GM12801 (cell line): Measurements from ENCODE around the gene HBM.

Experiments
- TF ChIP-seq, protein P1 (sequence below): IDR thresholded peaks from one replicate; pipeline ENCODE4 v1.5.1; 2011; ENCODE audit warnings: control low read depth; ENCODE audit not compliant: insufficient read length; ENCODE audit errors: extremely low read depth

HBM gene

DNA sequence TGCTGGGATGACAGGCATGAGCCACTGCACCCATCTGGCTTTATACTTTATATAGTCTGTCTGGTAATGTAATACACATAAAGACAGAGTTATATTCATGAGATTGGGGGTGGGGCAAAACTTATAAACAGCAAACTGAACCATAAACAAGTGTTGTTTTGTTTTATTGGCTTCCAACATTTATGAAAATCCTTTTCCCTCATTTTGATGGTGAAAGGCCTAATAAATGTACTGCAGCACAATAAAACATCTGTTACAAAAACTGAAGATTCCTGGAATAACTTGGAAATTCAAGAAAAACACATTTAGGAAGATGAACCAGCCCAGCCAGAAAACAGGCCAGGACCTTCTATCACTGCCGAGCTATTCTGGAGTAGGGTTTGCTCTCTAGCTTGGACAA lies 43.4 kb upstream of the HBM start:
- TF ChIP-seq, protein P1, sequence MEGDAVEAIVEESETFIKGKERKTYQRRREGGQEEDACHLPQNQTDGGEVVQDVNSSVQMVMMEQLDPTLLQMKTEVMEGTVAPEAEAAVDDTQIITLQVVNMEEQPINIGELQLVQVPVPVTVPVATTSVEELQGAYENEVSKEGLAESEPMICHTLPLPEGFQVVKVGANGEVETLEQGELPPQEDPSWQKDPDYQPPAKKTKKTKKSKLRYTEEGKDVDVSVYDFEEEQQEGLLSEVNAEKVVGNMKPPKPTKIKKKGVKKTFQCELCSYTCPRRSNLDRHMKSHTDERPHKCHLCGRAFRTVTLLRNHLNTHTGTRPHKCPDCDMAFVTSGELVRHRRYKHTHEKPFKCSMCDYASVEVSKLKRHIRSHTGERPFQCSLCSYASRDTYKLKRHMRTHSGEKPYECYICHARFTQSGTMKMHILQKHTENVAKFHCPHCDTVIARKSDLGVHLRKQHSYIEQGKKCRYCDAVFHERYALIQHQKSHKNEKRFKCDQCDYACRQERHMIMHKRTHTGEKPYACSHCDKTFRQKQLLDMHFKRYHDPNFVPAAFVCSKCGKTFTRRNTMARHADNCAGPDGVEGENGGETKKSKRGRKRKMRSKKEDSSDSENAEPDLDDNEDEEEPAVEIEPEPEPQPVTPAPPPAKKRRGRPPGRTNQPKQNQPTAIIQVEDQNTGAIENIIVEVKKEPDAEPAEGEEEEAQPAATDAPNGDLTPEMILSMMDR = no peak

DNA sequence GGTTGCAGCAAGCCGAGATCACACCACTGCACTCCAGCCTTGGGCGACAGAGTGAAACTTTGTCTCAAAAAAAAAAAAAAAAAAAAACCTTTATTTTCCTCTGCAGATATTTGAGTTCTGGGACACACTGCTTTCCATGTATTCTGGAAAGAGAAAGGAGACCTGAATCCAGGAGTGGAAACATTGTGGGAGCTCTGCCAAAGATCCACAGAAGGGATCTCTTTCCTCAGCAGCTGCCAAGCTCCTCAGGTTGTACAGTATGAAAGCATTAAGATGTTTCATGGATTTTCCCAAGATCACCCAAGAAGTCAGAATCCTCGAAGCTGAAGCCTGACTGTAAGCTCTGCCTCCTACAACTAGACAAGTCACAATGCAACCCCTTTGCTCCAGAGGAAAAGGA lies 40.8 kb upstream of the HBM start:
- TF ChIP-seq, protein P1 = no peak

DNA sequence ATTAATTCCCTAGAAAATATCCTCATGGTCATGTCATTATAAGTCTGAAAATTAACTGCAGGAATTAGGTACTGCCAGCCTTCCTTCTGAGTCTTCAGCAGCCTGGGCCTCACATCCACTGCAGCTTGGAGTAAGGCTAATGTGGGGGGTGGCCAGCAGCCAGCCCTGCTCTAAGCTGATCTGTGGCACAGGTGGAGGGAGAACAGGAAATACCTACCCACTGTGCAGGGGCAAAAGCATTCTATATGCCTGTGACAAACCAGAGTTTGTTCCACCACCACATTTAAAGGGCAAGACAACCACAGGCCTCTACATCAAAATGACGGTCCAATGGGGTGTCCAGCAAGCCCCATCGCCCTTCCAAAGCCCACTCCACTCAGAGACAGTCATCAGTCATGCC lies 36.7 kb upstream of the HBM start:
- TF ChIP-seq, protein P1 = no peak

DNA sequence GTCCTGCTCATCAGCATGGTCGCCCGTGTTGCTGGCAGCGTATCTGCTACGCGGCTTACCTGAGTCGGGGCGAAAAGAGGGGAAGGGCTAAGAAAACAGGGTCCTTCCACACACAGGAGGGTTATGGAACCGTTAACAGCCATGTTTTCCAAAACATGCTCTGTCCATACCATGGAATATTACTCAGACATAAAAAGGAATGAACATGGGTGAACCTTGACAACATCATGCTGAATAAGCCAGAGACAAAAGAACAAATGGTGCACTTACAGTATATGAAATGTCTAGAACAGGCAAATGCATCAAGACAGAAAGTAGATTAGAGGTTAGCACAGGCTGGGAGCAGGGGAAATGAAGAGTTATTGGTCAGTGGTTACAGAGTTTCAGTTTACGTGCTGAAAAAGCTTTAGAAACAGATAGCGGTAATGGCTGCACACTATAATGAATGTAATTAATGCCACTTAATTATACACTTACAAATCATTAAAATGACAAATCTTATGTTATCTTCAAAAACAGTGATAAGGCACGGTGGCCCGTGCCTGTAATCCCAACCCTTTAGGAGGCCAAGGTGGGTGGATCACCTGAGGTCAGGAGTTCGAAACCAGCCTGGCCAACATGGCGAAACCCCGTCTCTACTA lies 35.1 kb upstream of the HBM start:
- TF ChIP-seq, protein P1 = no peak

DNA sequence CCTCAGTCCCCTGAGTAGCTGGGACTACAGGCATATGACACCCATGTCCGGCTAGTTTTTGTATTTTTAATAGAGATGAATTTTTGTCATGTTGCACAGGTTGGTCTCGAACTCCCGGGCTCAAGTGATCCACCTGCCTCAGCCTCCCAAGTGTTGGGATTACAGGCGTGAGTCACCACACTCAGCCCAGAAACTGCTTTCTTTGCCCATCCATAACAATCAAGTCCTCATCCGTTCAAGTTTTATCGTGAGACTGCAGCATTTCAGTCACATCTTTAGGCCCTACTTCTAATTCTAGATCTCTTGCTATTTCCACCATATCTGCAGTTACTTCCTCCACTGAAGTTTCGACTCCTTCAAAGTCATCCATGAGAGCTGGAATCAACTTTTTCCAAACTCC lies 33.7 kb upstream of the HBM start:
- TF ChIP-seq, protein P1 = no peak

DNA sequence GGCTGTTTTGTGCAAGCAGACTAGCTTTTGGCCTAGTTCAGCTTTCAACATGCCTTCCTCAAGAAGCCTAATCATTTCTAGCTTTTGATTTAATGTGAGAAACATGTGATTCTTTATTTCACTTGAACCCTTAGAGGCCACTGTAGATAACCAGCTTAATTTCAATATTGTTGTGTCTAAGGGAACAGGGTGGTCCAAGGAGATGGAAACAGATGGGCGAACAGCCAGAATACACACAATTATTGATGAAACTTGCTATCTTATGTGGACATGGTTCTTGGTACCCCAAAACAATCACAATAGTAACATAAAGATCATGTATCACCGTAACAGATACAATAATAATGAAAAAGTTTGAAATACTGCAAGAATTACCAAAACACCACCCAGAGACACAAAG lies 32.1 kb upstream of the HBM start:
- TF ChIP-seq, protein P1 = no peak

DNA sequence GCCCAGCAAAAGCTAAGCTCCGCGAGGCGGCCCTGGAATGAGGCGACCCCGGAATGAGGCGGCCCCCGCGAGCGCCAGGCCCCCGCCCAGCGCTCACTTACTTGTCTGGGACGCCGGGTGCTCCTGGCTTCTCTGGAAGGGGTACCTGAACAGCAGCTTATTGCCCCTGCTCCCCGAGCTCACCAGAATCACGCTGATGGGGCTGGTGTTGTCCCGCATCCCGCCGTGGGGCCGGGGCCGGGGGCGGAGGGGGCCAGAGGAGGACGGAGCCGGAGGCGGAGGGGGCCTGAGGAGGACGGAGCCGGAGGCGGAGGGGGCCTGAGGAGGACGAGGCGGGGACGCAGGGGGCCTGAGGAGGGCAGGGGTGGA lies 27.7 kb upstream of the HBM start:
- TF ChIP-seq, protein P1 = no peak
